Activated CD8-positive, alpha-beta memory T cell treated with anti-CD3 and anti-CD28 coated beads, Interleukin-2, amount 50 U/mL, for 1 hour (primary cell): ENCODE data around the gene MEAK7.

Experiments used
- DNase-seq: peaks from one replicate; pipeline ENCODE4 v3.0.0-alpha.2; 2020; ENCODE audit errors: extremely low read depth

Gene MEAK7

DNA sequence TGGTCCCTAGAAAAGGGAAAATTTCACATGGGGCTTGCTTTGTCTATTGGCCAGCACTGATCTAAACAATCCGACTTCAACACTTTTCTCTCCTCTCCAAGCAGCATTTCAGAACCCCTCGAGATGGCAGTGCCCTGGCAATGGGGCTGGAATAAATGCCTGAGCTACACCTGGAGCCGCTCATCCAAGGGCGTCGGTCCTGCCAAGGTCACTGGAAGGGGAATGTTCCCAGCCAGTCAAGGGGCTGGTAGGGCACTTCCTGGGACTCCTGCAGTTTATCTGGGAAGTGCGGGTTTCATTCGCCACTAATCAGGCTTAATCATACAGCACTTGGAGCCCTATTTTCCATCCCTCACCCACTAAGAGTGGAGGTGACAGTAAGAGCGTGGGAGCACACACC, 17.1 kb downstream of the MEAK7 start:
- DNase-seq: no peak

DNA sequence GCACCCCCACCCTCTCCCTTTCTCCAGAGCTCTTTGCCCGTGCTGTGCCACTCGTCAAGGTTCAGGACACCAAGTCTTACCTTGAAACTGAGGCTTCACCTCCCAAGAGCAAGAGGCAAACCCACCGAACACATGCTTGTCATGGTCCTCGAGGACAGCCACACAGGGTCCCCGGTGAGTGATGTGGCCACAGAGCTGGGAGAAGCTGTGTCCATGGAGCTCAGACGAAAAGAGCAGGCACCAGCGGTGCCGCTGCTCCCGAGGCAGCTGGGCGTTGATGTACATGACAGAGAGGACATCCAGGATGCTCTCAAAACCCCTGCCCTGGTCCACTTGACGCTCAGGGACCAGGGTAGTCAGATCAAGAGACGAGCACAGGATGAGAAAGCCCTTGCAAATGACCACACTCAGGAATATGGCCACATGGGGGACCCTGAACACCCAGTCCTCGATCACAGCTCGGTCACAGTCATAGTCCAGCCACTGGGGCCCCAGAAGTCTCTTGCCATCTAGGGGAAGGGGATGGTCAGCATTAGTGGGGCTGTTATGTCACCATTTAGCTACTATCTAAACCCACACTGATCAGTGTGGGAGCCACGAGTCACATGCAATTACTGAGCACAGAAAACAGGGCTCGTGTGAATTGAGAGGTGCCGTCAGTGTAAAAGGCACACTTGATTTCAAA, 17.8 kb downstream of the MEAK7 start:
- no peak for DNase-seq

DNA sequence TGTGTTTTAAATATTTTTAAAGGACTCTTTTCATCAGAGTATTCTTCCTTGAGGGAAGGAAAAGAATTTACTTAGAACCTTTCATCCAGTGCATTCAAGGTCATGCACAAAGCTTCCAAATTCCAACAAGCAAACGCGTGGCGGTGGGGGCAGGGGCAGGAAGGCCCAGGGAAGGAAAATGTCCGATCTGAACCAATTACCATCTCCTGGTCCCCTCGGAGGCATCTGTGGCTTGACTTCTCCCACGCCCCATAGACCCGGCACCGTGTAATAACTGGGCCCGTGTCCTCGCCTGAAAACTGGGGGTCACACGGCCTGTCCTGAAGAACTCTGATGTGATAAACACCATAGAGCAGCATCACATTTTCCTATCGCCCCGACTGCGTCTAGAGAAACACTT, 18.3 kb downstream of the MEAK7 start:
- no peak for DNase-seq

DNA sequence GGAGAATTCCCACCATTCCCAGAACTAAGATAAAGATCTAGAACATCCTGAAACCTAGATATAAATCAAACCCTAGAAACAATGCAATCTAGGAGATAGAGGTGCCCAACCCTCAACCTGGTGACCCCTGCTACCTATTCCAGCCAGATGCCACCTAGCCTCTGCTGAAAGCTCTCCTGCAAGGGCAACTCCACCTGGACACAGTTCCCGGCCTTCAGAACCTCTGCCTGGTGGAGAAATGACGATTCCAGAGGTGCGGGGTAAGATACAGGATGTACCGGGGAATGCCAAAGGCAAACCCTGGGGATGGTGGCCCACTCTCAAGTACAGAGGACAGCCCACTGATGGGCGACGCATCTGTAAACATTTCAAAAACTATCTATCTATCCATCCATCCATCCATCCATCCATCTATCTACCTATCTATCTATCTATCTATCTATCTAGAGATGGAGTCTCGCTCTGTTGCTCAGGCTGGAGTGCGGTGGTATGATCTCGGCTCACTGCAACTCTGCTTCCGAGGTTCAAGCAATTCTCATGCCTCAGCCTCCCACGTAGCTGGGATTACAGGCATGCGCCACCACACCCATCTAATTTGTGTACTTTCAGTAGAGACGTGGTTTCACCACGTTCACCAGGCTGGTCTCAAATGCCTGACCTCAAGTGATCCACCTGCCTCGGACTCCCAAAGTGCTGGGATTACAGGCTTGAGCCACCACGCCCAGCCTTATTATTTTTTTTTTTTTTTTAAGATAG, 19.0 kb downstream of the MEAK7 start:
- no peak for DNase-seq

DNA sequence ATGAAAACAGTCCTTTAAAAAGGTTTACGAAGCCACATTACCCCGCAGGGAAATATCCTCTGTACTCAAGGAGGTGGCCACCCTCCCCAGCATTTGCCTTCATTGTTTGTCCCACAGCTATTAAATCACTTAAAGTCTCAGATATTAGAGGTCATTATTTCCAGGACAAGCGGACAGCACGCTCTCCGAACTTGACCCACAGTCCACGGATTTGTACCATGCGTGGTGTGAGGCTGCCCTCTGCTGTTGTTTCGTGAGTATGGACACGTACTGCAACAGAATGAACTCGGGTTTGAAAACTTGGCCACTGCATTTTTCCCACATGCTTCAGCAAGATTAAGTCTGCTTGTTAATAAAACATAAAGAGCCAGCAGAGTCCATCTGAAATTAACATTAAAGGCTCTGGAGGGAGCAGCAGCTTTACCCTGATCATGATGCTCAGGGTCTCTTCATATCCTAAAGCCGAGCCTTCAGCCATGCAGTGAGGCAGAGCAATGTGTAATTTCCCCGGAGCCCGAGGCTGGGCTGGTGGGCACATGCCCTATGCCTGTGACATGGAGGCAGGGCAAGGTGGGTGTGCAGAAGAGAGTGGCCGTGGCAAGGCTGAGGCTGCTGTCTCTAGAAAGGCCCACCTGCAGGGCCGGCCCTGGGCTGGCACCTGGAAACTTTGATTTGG, 19.7 kb downstream of the MEAK7 start:
- no peak for DNase-seq

DNA sequence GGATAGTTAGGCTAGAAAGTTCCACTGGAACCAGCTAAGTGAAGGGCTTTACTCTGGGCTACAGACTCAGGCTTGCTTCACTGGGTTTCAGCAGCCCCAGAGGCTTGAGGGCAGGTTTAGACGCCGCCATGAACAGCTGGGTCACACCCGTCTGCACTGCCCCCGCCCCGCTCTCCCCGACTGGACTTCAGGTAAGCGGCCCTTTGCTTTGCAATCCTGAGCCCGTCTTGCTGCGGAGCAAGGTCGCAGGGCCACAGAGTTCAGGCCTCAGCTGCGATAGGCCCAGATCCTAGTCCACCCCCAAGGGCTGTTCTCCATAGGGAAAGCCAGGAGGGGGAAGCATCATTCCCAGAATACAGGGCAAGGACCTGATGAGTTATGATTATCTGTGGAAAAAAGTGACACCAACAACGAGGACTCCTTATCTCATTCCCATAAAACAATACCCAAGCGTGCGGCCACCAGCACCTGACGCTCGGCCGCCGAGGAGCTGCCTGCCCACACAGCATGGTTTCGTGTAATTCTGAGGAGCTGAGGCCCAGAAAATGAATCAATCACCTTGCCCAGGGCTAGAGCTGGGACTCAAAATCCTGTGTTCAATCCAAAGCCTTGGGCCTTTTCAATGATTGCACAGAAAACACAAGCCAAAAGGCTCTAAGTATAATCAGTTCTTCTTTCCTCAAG, 20.4 kb downstream of the MEAK7 start:
- DNase-seq: no peak

DNA sequence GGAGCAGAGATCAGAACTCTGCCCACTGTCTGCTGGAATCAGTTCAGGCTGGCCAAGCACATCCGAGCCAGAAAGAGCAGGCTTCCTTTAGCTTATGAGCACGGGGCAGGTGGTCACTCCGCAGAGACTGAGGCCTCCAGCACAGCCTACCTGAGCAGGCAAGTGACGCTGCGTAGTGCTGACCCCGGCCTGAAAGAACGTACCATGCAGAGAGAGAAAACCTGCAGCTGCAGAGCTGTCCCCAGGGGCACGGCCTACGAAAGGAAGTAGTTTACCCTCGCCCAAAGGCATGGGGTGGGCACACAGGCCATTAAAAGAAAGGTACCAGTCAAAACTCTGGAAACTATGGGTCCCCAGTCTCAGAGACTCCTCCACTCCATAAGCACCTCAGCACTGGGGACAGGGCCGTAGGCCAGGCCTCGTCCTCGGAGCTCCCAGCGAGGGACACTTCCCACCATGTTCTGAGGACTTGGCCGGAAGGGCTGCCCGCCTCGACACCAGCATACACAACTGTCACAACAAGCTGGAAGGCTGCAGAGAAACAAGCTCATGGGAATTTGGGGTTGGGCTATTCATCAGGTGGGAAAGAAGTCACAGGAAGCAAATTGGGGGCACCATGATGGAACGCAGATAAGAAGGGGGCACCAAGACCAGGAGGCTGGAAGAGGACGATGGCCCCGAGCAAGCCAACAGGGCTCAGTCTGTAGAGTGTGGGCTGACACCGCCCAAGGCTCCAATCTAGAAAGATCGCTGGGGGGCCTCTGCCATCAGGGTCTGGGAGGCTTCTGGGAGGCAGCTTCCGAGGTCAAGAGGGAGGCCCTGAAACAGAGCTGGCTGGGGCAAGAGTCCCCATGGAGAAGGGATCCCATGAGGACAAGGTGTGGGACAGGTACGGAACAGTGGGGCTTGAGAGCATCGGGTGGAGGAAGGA, 21.2 kb downstream of the MEAK7 start:
- DNase-seq: no peak

DNA sequence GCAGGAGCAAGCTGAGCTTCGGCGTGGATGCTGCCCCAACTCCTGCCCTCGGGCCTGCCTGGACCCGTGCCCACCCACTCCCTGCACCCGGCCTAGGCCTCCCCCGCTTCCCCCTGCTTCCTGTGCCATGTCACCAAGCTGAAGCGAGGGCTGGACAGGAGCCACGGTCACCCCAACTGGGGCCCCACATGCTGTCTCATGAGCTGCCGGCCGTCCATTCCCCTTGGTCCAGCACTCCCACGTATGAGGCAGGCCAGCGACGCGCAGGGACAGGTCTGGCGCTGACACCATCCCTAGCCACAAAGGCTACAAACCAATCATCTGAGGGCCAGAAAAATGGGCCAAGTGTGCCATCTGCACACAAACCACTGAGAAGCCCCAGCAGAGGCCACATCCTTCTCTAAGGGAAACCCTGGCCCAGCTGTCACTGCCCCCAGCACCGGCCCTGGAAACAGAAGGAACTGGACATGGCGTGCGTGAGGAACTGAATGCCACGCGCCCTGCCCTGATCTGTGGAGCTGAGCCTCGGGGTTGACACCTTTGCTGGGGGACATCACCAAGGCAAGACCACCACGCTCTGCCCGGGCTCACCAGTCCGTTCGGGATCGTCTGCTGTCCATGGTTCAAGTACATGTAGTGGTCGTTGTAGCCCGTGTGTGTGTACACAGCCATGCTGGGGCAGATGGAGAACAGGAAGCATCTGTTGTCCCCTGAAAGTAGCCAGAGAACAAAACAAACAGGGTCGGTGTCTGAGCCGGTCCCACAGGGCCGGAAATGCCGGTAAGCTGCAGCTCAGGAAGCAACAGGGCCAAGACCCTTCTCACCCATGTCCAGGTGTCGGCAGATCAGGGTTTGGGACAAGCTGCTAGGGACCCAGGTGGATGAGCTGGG, 22.2 kb downstream of the MEAK7 start:
- DNase-seq: no peak

DNA sequence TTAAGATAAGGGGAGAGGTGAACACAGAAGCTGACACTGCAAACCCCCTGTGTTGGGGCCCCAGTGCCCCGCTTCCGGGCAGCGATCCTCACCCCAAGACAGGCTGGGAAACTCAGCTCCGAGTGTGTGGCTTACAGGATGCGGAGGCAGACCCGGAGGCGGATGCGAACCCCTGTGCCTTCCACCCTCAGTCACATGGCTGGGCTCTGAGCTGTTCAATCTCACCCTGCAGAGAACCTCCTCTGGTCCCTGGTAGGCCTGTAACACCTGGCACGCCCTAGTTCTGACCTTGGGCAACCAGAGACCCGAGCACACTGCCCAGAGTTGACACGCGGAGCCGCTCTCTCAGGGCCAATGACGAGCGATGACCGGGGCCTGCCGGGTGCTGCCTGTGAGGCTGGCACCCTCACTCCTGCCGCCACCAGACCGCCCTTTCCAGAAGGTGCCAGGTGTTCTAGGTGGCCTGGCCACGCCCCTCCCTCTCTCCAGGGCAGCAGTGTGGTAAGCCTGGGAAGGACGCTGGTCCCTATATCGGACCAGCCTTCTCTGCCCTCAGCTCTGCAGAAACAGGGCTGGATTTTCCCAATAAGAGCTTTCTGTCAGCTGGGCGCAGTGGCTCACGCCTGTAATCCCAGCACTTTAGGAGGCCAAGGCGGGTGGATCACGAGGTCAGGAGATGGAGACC, 23.3 kb downstream of the MEAK7 start:
- DNase-seq: no peak

DNA sequence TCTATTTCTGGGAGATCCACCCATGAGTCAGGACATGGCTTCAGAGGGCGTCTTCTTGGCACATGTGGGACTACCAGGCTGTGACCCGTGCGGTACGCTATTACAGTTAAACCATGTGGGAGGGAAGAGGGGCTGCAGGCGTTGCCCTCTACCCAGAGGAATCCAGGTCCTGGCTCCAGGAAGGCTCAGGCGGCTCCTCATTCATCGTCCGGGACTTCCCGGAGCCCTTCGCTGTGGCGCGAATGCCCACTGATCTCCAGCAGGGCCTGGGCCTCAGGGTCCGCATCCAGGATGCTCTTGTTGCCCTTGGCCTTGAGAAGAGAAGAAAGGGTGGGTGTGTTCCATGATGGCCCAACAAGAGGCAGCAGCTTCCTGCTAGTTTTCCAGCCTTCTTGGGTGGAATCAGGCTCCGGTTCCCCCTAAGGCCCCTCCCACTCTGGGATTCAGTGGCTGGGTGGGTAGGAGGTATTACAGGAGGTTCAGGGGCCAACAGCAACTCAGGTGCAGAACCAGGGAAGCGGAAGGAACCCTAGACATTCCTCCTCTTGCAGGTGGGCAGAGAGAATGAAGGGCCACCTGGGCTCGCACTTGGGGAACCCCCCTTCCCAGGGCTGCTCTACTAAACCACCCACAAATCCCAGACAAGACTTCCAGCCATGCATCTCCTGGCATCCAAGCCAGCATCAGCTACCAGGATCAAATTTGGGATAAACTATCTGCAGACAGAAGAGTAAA, 24.6 kb downstream of the MEAK7 start:
- DNase-seq: no peak

DNA sequence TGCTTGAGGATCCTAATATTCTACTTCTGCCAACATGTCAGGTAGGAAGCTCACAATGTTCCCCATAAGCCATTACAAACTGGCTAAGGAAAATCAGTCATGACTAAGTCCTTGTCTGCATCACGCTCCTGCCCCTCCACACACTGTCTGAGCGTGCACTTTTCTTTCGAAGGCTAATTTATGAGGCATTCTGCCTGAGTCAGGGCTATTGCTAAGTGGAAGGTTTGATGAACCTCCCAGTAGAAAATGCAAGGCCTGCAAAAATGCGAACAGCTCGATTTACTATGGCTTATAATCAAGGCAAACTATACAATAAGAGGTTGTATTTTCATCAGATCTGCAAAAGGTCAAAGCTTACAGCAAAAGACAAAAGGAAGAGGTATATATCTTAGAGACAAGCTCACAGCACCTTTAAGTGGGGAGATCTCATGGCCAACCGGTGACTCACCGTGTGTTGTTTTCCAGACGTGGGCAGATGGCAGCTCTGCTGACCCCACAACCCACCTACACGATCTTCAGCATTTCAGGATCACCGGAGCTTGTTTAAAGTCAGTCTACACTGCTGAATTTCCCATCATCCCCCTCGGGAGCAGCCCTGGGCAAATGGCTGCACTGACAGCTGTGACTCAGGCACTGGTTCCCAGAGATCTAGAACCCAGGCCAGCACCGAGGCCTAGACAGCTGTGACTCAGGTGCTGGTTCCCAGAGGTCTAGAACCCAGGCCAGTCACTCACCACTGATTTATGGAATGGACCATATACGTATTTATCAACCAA, 26.1 kb downstream of the MEAK7 start:
- DNase-seq: no peak

DNA sequence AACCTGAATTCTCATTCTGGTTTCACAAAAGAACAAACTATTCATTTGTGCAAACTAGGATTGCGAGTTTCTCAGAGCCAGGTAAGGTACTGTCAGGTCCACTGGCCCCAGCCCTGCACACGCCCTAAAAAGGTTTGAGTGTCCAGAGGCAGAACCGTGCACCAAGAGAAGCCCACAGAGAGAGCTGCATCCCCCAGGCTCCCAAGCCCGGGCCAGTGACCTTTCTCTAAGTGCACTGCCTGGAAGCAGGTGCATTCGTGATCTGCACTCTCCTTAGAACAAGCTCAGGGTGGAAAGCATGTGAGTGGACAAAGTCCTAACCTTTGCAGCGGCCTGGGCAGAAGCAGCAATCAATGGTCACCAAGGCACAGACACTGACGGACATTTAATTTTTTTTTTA, 26.8 kb downstream of the MEAK7 start:
- DNase-seq: no peak

DNA sequence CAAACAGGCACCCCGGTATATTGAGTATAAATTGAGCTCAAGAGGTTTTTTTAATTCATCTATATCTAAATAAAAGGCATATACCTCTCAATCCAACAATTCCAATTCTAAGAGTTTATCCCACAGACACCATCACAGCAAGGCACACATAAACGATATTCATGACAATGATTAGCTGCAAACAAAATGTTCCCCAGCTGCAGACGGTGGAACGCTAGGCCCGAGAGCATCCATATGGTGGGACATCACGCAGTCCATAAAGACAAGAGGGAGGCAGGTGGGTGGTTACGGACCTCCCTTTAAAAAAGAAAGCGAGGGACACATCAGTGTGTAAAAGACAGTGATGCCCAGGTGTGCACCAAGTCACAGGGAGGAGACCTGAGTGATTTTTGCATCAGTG, 28.1 kb downstream of the MEAK7 start:
- DNase-seq: no peak

DNA sequence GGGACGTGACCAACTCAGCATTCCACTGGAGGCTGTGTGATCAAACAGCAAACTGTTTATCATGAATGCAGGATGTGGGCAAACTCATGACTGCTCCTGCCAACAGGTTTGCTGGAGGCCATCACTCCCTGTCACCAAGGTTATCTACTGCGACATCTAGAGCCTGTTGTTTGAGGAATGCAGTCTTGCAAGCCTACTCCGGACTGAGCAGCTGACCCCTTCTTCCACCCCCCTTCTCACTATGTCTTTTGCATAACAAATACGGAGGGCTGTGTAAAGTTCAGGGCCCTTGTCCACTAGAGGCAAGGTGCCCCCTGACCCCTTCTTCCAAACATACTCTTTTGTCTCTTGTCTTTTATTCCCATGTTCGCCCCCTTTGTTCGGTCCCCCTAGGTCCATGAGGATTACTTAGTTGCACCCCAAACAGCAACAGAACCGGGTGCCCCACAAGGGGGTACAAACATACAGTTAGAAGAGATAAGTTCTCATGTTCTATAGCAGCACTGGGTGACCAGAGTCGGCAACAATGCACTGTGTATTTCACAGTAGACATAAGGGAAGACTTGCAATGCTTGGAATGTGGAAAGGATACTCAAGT, 28.7 kb downstream of the MEAK7 start:
- no peak for DNase-seq

DNA sequence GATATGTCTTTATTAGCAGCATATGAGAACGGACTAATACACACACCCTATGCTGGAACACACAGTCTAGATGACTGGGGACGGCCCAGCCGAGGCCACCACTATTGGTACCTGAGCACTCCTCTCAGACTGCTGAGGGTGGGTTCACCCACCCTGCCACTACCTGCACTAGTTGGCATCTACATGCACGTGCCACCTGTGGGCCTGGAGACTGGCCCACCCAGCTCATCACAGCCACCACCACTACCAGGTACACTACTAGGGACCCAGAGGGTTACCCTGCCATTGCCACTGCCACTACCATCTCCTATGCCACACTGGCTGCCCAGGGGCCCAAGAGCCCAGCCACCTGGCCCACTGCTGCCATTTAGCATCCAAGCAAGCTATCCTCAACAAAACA, 32.5 kb downstream of the MEAK7 start:
- no peak for DNase-seq

DNA sequence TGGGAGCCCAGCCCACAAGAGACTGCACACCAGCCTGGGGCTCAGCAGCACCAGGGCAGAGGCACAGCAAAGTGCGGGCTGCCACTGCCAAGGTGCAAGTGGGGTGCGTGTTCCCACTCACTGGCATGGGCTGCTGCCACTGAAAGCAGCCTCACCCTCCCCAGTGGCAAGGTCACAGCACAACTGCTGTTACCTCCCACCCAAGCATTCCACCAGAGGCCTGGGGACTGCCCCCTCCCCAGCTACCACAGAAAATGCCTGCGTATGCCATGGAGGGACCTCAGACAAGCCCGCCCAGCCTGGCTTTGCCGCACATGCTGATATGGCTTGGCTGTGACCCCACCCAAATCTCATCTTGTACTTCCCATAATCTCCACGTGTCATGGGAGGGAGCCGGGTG, 33.1 kb downstream of the MEAK7 start:
- no peak for DNase-seq

DNA sequence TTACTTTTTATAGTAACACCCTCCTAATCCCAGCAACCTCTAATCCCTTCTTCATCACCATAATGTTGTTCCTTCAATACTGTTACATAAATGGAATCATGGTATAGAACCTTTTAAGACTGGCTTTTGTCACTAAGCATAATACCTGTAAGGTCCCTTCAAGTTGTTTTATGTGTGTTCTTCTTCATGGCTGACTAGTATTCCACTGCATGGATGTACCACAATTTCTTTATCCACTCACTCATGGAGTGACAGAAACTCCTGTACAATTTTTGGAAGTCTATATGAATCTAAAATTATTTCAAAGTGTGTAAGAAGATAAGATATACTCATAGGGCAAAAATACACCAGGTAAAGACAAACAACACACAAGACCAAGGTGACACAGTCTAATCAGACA, 36.8 kb downstream of the MEAK7 start:
- no peak for DNase-seq

DNA sequence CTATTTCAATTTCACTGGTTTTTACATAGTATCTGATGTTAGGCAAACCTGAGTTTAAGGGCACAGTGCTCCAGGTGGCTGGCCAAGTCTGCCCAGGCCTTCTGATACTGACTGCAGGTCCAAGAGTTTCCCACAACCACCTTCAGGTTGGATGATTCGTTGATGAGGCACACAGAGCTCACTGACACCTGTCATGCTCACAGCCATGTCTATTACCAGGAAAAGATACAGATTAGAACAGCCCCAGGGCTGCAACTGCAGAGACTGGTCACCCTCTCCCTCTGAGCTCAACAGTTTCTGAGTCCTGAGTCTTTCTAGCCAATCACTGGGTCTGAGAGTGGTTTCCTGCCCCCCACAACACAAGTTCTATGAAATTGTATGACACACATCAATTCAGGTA, 37.2 kb downstream of the MEAK7 start:
- DNase-seq: no peak
